Activated T-cell treated with anti-CD3 and anti-CD28 coated beads, Interleukin-2, amount 50 U/mL, for 1 hour (primary cell): ENCODE measurements around the gene SMCO2.
"Not testable (repeated sequence)": the region's sequence is repeated elsewhere in the genome, so short reads cannot be mapped to it uniquely, and the experiment has no call there.

Experiments
- DNase-seq: peaks from one replicate; pipeline ENCODE4 v3.0.0-alpha.2; 2020

The SMCO2 gene

GRCh38 chr12:27530157-27530922, 83.8 kb downstream of the SMCO2 start:
- DNase-seq: no peak

GRCh38 chr12:27531896-27532295, 85.4 kb downstream of the SMCO2 start:
- DNase-seq: no peak

GRCh38 chr12:27534060-27534764, 87.7 kb downstream of the SMCO2 start:
- no peak for DNase-seq

GRCh38 chr12:27534765-27535161, 88.2 kb downstream of the SMCO2 start:
- no peak for DNase-seq

- DNase-seq: no peak
Observed at GRCh38 chr12:27535318-27535717, 88.8 kb downstream of the SMCO2 start.

GRCh38 chr12:27537855-27538675, 91.5 kb downstream of the SMCO2 start:
- DNase-seq: no peak

- no peak for DNase-seq
Observed at GRCh38 chr12:27539191-27539631, 92.7 kb downstream of the SMCO2 start.

GRCh38 chr12:27541031-27541719, 94.6 kb downstream of the SMCO2 start:
- no peak for DNase-seq

GRCh38 chr12:27542628-27543027, 96.1 kb downstream of the SMCO2 start:
- DNase-seq: no peak

GRCh38 chr12:27544858-27545257, 98.3 kb downstream of the SMCO2 start:
- not testable (repeated sequence) for DNase-seq

GRCh38 chr12:27545665-27546064, 99.1 kb downstream of the SMCO2 start:
- DNase-seq: no peak

GRCh38 chr12:27547592-27547991, 101.1 kb downstream of the SMCO2 start:
- DNase-seq: no peak

GRCh38 chr12:27548301-27549199, 102.0 kb downstream of the SMCO2 start:
- no peak for DNase-seq

GRCh38 chr12:27549236-27549800, 102.8 kb downstream of the SMCO2 start:
- no peak for DNase-seq

GRCh38 chr12:27549801-27550652, 103.5 kb downstream of the SMCO2 start:
- no peak for DNase-seq

- DNase-seq: no peak
Observed at GRCh38 chr12:27550653-27550975, 104.1 kb downstream of the SMCO2 start.

GRCh38 chr12:27551172-27551840, 104.8 kb downstream of the SMCO2 start:
- DNase-seq: no peak
